HPDE6-E6E7 (cell line): ENCODE results near the gene OR9A2.

Experiments used
- DNase-seq: peaks from one replicate; pipeline ENCODE4 v3.0.0; 2011; ENCODE audit warnings: missing footprints; ENCODE audit errors: extremely low spot score

The OR9A2 gene

GRCh38 chr7:143027032-143027431, at the start of gene OR9A2:
TSS of gene OR9A2 (minus strand) at chr7:143027132. CDS start at chr7:143027132, 0 bp downstream.
- no peak for DNase-seq

GRCh38 chr7:143074141-143074540, 47.2 kb upstream of the OR9A2 start:
- DNase-seq = no peak

GRCh38 chr7:143073556-143073955, 46.6 kb upstream of the OR9A2 start:
- no peak for DNase-seq

GRCh38 chr7:143069912-143070500, 43.1 kb upstream of the OR9A2 start:
- no peak for DNase-seq

GRCh38 chr7:143068446-143068845, 41.5 kb upstream of the OR9A2 start:
- no peak for DNase-seq

- no peak for DNase-seq
Measured at GRCh38 chr7:143063741-143064140, 36.8 kb upstream of the OR9A2 start.

GRCh38 chr7:143055754-143056153, 28.8 kb upstream of the OR9A2 start:
- no peak for DNase-seq

- DNase-seq = no peak
Measured at GRCh38 chr7:143054621-143055020, 27.7 kb upstream of the OR9A2 start.

GRCh38 chr7:143052041-143052440, 25.1 kb upstream of the OR9A2 start, which contains the start of gene OR6V1:
TSS of gene OR6V1 (plus strand) at chr7:143052341. CDS start at chr7:143052341, 0 bp downstream.
- no peak for DNase-seq

GRCh38 chr7:143050931-143051330, 24.0 kb upstream of the OR9A2 start:
- DNase-seq = no peak

- DNase-seq = no peak
Measured at GRCh38 chr7:143049362-143049761, 22.4 kb upstream of the OR9A2 start.

GRCh38 chr7:143048827-143049226, 21.9 kb upstream of the OR9A2 start:
- no peak for DNase-seq

- DNase-seq = no peak
Measured at GRCh38 chr7:143047326-143047725, 20.4 kb upstream of the OR9A2 start.

GRCh38 chr7:143046426-143046851, 19.5 kb upstream of the OR9A2 start:
- DNase-seq = no peak

- DNase-seq = no peak
Measured at GRCh38 chr7:143043391-143043790, 16.5 kb upstream of the OR9A2 start.

GRCh38 chr7:143042790-143043271, 15.9 kb upstream of the OR9A2 start:
- DNase-seq = no peak

GRCh38 chr7:143042159-143042789, 15.3 kb upstream of the OR9A2 start:
- no peak for DNase-seq

GRCh38 chr7:143041346-143041745, 14.4 kb upstream of the OR9A2 start:
- DNase-seq = no peak

GRCh38 chr7:143040209-143040715, 13.3 kb upstream of the OR9A2 start:
- no peak for DNase-seq

- no peak for DNase-seq
Measured at GRCh38 chr7:143038635-143039034, 11.7 kb upstream of the OR9A2 start.

- no peak for DNase-seq
Measured at GRCh38 chr7:143027683-143028082, 751 bp upstream of the OR9A2 start.

- DNase-seq = no peak
Measured at GRCh38 chr7:143025371-143025770, 1.6 kb downstream of the OR9A2 start.

GRCh38 chr7:143023047-143023446, 3.9 kb downstream of the OR9A2 start:
- no peak for DNase-seq
